Activated B cell treated with CpG ODN at 0.5 μM for 24 hours (primary cell): ENCODE results near the gene METTL24. TPM values are rescaled to one million over a fixed set of nuclear protein-coding genes. Genes with fewer than 3 reads are reported as not detected.

Experiments
- ATAC-seq: fragments of 200-7000 bp; cut with Tn5 transposase; one replicate; pipeline ENCODE4 v1.10.0; 2021; ENCODE audit warnings: low read depth, mild to moderate bottlenecking, moderate library complexity
- CTCF ChIA-PET: fragments of 350-600 bp; sonication (Branson Sonifier 250); formaldehyde crosslinking; loops from one replicate; lab custom pipeline; 2021; ENCODE audit warnings: antibody characterized with exemption; lab: Charles Lee
- POLR2A ChIA-PET: fragments of 350-600 bp; sonication (Branson Sonifier 250); formaldehyde crosslinking; loops from one replicate; lab custom pipeline; 2021; ENCODE audit warnings: antibody characterized with exemption; lab: Charles Lee
- DNase-seq: peaks from one replicate; pipeline ENCODE4 v3.0.0; 2022
- H3K27ac Mint-ChIP-seq: one replicate; pipeline ENCODE4 v1.8.0; 2020; ENCODE audit warnings: mixed read lengths
- H3K27me3 Mint-ChIP-seq: one replicate; pipeline ENCODE4 v1.8.0; 2021; ENCODE audit warnings: mixed read lengths
- H3K36me3 Mint-ChIP-seq: one replicate; pipeline ENCODE4 v1.8.0; 2021; ENCODE audit warnings: low read depth, mixed read lengths
- H3K4me1 Mint-ChIP-seq: one replicate; pipeline ENCODE4 v1.8.0; 2021; ENCODE audit warnings: mixed read lengths
- H3K4me3 Mint-ChIP-seq: one replicate; pipeline ENCODE4 v1.8.0; 2020; ENCODE audit warnings: mild to moderate bottlenecking, mixed read lengths
- H3K9me3 Mint-ChIP-seq: one replicate; pipeline ENCODE4 v1.8.0; 2020; ENCODE audit warnings: mixed read lengths
- intact Hi-C: fragments of 100-400 bp; cut with micrococcal nuclease; formaldehyde crosslinking; loops from one replicate; pipeline ENCODE4 v1.15.1; 2024
- total RNA-seq: library from RNA; stranded (reverse); gene quantifications from 2 replicates; pipeline ENCODE4 v1.2.3, GENCODE V29; 2022
- TF ChIP-seq, protein P1 (sequence below): fragments of 200-600 bp; IDR thresholded peaks from one replicate; pipeline ENCODE4 v1.8.0; 2022; ENCODE audit warnings: antibody characterized with exemption, mild to moderate bottlenecking

Gene METTL24
- total RNA-seq, 1 donor from 2014 or later = not detected

DNA sequence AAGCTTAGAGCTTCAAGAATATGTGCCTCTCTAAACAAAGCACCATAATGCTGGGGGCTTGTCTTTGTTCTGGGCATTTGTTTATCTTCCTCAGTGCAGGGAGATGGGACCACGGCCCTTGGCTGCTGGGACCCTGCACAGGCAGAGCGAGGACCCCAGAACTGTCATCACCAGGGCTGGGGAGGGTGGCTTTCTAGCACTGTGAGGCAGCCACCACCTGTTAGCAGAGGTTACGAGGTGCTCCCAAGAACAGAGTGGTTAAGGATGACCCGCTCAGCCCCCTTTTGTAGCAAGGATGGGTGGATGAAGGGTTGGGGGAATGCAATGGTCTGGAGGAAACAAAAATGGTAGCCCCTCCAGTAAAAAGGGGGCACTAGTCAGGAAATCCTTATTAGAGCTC, 34.9 kb downstream of the METTL24 start:
- Mint-ChIP-seq H3K36me3 (no peaks in the 10 kb centered on the region), H3K27ac (no peak overlapping the region), H3K9me3 (no peaks in the 10 kb centered on the region), H3K27me3 (peaks cover 4% of the 10 kb centered on the region), H3K4me3 (no peak overlapping the region), H3K4me1 (peaks cover 3% of the 10 kb centered on the region)
- POLR2A ChIA-PET = no interaction called here
- intact Hi-C loops = no loop called here
- TF ChIP-seq, protein P1, sequence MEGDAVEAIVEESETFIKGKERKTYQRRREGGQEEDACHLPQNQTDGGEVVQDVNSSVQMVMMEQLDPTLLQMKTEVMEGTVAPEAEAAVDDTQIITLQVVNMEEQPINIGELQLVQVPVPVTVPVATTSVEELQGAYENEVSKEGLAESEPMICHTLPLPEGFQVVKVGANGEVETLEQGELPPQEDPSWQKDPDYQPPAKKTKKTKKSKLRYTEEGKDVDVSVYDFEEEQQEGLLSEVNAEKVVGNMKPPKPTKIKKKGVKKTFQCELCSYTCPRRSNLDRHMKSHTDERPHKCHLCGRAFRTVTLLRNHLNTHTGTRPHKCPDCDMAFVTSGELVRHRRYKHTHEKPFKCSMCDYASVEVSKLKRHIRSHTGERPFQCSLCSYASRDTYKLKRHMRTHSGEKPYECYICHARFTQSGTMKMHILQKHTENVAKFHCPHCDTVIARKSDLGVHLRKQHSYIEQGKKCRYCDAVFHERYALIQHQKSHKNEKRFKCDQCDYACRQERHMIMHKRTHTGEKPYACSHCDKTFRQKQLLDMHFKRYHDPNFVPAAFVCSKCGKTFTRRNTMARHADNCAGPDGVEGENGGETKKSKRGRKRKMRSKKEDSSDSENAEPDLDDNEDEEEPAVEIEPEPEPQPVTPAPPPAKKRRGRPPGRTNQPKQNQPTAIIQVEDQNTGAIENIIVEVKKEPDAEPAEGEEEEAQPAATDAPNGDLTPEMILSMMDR = no peak
- ATAC-seq = no peak
- CTCF ChIA-PET = no interaction called here
- DNase-seq = no peak

DNA sequence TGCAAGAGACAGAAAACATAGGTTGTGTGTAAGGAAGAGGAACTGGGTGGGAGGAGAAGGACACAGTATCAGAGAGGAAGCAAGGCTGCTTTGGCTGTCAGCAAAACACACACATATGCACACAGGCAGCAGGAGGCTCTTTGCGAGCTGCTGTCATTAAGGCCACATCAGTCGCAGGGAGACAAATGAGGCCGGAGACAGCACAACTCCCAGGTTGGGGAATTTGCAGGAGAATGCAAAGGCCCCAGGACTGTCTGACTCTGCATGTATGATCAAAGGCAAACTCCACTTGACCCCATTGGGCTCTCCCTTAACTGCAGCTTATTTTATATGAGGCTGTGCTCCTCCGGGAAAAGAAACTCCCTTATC, 35.3 kb downstream of the METTL24 start:
- TF ChIP-seq, protein P1 = no peak
- DNase-seq = no peak
- Mint-ChIP-seq H3K4me3 (no peak overlapping the region), H3K9me3 (no peaks in the 10 kb centered on the region), H3K36me3 (no peaks in the 10 kb centered on the region), H3K27me3 (peaks cover 4% of the 10 kb centered on the region), H3K4me1 (peaks cover 3% of the 10 kb centered on the region), H3K27ac (no peak overlapping the region)
- no peak for ATAC-seq
- CTCF ChIA-PET = no interaction called here
- intact Hi-C loops = no loop called here
- POLR2A ChIA-PET = no interaction called here

DNA sequence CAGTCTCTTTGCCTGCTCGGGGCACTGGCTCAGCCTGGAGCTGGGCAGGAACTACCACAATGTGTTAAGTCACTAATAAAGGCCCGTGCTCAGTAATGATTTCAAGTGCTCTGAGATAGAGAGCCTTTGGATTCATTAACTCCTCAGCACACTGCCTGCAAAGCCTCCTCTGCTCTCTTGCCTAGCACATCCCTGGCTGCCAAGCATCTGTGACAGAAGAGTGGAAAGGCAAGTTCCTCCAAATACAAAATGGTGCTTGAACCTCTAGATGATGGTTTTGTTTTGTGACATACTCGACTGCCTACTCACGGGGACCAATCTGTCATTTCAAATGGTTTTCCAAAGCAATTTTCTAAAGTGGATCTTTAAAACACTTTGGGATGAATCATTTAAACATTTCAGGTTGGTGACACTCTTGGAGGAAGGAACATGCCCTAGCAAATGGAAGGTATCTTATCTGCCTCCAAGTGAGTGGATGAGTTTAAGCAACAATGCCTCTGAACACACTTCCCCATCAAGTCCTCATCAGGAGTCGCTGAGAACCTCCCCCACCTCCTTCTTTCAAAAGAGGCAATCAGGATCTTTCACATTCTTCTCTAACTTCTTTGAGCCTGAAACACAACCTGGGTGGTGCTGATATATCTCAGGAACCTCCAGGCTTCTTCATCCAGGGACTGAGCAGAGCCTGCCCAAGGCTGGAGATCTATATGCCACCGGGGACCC, 35.8 kb downstream of the METTL24 start:
- ATAC-seq = no peak
- H3K4me1 Mint-ChIP-seq = peaks cover 3% of the 10 kb centered on the region
- H3K27me3 Mint-ChIP-seq = peaks cover 4% of the 10 kb centered on the region
- TF ChIP-seq, protein P1 = no peak
- intact Hi-C loops = no loop called here
- no peak for DNase-seq
- POLR2A ChIA-PET = no interaction called here
- H3K36me3 Mint-ChIP-seq = no peaks in the 10 kb centered on the region
- CTCF ChIA-PET = no interaction called here
- H3K9me3 Mint-ChIP-seq = no peaks in the 10 kb centered on the region
- H3K4me3 Mint-ChIP-seq = no peak overlapping the region
- H3K27ac Mint-ChIP-seq = no peak overlapping the region

DNA sequence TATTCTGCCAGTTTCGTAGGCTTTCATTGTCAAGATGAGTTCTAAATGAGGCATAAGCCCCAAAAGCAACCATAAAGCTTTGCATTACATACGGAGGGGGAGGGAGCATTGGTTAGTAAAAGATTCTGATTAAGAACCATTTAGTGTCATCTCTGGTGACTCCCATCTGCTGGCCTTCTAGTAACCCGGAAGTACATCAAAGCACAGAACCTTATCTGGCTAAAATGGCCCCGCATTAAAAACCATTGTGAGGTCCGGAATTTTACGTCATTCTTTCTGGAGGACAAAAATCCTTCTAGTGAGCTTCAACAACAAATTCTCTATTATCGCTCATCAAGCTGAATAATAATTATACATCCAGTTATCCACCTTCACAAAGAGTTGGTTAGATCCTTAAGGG, 37.8 kb downstream of the METTL24 start:
- intact Hi-C loops = no loop called here
- no peak for DNase-seq
- peaks cover 12% of the 10 kb centered on the region for H3K27me3 Mint-ChIP-seq
- H3K36me3 Mint-ChIP-seq = no peaks in the 10 kb centered on the region
- no peaks in the 10 kb centered on the region for H3K9me3 Mint-ChIP-seq
- H3K4me1 Mint-ChIP-seq = peaks cover 3% of the 10 kb centered on the region
- no peak overlapping the region for H3K27ac Mint-ChIP-seq
- no peak for ATAC-seq
- ChIA-PET CTCF (no interaction called here), POLR2A (no interaction called here)
- no peak overlapping the region for H3K4me3 Mint-ChIP-seq
- TF ChIP-seq, protein P1 = no peak

DNA sequence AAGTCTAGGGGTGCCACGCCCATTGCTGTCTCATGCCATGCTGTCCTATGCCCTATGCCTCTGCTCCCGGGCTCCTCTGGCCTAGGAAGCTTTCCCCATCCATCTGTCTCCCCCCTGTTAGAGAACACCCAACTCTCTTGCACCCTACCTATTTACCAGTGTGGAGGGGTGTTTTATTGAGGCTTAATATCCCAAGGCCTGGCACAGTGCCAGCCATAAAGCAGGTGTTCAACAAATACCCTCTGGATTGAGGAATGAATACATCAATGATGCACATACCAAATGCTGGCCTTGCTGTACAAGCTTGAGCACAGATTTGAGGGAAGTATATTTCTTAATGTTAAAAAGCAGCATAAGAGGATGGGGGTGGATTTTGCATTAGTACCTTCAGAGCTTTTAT, 38.3 kb downstream of the METTL24 start:
- DNase-seq = no peak
- H3K36me3 Mint-ChIP-seq = no peaks in the 10 kb centered on the region
- H3K4me1 Mint-ChIP-seq = peaks cover 3% of the 10 kb centered on the region
- no peak overlapping the region for H3K4me3 Mint-ChIP-seq
- no peak overlapping the region for H3K27ac Mint-ChIP-seq
- CTCF ChIA-PET = no interaction called here
- TF ChIP-seq, protein P1 = no peak
- no peaks in the 10 kb centered on the region for H3K9me3 Mint-ChIP-seq
- ATAC-seq = no peak
- POLR2A ChIA-PET = no interaction called here
- H3K27me3 Mint-ChIP-seq = peaks cover 13% of the 10 kb centered on the region
- intact Hi-C loops = no loop called here
